HG03159 (cell line): Measurements from ENCODE around the gene ZNF804A.

Experiments
- ATAC-seq: cut with Tn5 transposase; IDR thresholded peaks from one replicate; pipeline ENCODE4 v1.9.1; 2021; ENCODE audit warnings: mild to moderate bottlenecking, moderate library complexity; ENCODE audit not compliant: unreplicated experiment

The ZNF804A gene

DNA sequence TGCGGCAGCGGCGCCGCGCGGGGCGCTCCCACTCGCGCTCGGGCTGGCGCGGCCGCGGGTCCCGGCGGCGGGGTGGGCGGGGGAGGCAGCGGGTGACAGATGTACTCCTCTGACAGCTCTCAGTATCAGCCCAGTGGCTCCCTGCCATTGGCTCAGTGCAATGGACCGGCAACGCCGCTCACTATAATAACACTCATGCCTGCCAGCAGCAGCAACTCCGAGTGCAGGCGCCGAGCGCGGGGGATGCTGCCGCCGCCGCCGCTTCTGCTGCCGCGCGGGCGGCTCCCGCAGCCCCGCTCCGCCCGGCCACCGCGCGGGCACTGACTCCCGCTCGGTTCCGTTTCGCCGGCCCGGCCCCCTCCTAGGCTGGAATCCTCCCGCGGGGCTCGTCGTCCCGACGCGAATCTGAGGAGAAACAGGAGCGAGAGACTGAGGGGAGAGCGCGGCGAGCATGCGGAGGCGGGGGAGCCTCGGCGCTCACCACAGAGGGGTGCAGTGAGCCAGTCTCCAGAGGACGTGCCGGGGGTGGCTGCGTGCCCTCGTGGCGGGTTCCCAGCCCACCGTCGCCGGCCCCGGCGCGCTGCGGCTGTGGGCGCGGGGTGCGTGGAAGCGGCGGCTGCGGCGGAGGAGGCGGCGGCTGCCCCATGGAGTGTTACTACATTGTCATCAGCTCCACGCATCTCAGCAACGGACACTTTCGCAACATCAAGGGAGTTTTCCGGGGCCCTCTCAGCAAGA, at the start of gene ZNF804A:
ZNF804A (plus strand) TSS at position 214 of the 738 bp plus-strand sequence; CDS start at position 645, 431 bp downstream.
- peak; percentile 85 for ATAC-seq

DNA sequence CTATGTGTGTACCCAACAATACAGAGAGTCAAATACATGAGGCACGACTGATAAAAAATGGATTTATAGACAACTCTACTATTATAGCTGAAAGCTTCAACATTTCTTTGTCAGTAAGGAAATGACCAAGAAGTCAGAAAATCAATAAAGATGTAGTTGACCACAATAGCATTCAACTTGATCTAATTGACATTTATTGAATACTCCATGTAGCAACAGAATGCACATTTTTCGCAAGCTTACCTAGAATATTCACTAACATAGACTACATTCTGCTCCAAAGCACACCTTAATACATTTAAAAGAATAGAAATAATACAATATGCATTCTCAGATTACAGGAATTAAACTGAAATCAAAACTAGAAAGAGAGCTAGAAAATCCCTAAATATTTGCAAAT, 49.2 kb upstream of the ZNF804A start:
- no peak for ATAC-seq

DNA sequence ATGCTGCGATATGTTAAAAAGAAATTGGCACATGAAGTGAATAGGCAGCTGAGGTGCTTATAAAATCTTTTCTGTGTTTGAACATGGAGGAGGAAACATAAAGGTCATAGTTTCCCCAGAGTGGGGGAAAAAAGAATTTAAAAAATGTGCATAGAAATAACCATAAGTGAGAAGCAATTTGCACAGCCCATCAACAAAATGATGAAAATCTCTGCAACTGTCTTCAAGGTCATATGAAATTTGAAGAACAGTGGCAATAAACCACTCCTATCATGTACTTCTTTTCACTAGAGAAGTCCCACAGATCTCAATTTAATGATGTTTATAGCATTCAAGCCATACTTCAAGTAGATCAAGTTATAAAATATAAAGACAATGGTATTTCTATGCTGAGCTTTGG, 46.7 kb upstream of the ZNF804A start:
- ATAC-seq: no peak

DNA sequence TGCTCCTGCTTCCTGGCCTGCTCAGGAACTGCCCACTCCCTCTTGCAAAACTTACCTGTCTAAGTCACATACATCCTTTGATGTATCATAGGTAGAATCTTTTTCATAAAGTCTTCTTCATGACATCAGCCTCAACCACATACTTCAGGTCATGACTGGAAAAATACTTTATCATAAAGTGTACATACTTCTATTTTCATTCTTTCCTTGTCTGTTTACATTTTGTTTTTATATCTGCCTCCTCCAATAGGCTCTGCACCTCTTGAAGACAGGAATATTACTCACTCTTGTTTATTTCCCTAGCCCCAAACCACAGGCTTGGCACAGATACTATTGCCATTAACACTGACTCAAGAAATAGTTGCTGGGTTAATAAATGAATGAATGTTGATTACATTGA, 43.6 kb upstream of the ZNF804A start:
- ATAC-seq: no peak

DNA sequence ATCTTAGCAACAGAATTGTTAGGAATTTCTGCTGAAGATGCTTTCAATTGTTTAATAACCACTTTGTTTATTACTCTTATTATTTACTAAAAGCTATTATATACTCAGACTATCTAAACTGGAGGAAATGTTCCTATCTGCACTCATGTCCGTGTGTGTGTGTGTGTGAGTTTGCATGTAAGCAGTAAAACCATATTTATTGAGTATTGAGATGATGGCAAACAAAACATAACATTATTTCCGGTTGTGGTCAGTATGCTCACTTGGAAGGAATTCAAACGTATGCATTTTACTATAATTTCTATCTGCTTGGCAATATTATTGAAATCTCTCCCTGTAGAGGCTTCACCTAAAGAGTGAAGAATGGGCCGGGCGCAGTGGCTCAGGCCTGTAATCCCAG, 43.0 kb upstream of the ZNF804A start:
- no peak for ATAC-seq

DNA sequence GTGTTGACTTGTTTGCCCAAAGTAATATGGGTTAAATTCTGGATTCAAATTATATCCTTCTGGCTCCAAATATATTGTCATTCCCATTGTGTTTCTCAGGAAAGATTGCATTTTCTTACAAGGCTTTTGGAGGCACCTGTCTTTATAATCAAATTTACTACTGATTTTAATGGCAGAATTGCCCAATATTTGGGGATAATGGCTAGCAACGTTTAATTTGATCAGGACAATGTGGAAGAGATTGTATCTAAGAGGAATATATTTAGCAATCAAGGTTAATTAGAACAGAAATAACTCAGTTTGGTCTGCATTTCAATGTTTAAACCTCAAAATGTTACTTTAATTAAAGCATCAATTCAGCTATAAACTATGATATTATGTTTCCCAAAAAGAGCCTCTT, 41.7 kb upstream of the ZNF804A start:
- no peak for ATAC-seq

DNA sequence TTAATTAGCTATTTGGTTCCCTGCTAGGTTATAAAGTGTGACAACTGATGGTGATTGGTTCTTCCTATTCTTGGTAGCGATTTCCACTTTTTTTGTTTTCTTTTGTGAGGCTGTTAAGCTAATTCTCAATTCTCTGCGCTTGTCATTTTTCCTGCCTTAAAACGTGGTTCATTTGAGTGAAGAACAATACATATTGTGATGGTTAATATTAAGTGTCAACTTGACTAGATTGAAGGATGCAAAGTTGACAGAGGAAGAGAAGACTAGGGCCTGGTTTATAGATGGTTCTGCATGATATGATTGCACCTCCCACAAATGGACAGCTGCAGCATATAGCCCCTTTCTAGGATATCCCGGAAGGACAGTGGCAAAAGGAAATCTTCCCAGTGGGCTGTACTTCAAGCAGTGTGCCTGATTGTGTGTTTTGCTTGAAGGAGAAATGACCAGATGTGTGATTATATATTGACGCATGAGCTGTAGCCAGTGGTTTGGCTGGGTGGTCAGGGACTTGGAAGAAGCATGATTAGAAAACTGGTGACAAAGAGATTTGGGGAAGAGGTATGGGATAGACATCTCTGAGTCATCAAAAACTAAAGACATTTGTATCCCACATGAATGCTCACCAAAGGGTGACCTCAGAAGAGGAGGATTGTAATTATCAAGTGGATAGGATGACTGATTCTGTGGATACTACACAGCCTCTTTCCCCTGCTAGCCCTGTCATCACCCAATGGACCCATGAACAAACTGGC, 39.4 kb upstream of the ZNF804A start:
- ATAC-seq: no peak

DNA sequence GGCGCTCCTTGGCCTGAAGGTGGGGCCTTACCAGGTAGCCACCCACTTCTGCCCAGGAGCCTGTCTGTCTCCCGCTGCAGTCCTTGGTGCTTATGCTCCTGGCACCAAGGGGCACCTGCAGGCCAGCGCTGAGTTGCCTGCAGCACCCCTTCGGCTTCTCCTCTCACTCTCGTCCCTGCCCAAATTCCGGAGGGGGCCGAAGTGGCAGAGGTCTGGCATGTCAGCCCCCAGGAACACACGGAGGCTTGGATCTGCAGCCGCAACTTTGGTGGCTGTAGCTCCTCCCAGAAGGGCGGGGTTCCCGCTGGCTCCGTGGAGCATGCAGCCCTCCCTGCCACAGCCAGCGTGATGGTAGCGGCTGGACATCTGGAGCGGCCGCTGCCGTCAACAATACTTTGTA, 37.7 kb upstream of the ZNF804A start:
- ATAC-seq: no peak

DNA sequence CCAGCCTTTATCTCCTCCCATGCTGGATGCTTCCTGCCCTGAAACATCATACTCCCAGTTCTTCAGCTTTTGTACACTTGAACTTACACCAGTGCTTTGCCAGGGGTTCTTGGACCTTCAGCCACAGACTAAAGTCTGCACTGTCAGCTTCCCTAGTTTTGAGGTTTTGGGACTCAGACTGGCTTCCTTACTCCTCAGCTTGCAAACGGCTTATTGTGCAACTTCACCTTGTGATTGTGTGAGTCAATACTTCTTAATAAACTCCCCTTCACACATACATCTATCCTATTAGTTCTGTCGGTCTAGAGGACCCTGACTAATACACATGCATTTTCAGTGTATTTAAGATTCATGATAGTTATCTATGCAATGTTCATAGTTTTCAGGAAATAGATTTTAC, 35.8 kb upstream of the ZNF804A start:
- no peak for ATAC-seq

DNA sequence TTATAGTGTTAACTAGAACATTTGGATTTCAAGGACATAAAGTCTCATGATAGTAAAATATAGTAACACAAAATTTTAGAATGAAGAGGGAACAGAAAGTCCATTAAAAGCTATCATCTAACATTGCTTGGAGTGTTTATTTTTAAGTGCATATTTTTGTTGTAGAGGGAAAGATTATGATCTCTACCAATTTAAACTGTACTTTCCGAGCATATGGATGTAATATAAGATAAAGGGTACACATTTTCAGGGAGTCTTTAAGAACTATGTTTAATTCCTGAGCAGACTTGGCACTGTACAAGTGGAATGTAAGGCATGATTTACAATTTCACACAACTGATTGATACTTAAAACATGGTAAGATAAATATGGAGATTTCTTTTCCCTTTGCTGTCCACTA, 34.2 kb upstream of the ZNF804A start:
- no peak for ATAC-seq

DNA sequence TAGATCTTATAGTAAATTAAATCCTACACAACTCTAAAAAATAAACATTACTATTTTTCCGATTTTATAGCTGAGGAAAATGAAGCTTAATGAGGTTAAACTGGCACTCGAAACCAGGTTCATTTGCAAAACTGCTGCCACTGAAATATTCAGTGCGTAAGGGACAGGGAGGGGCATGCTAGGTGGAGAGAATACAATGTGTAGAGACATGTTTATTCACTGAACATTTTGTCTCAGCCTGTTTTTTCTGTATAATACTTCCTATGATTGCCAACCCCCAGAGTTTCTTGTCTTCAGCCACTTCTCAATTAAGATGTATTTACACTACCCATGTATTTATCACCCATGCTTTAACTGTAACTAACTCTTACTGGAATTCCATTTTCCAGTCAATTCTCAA, 31.6 kb upstream of the ZNF804A start:
- ATAC-seq: no peak

DNA sequence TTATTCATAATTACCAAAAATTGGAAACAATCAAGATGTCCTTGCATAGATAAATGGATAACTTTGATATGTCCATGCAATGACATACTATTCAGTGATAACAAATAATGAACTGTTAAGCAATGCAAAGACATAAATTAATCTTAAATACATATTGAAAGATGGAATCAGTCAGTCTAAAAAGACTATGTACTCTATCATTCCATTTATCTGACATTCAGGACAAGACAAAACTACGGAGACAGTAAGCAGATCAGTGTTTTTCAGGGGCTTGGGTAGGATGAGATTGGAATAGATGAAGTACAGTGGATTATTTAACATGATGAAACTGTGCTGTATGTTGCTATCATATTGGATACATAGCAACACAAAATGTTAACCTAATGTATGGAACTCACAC, 21.3 kb upstream of the ZNF804A start:
- no peak for ATAC-seq

DNA sequence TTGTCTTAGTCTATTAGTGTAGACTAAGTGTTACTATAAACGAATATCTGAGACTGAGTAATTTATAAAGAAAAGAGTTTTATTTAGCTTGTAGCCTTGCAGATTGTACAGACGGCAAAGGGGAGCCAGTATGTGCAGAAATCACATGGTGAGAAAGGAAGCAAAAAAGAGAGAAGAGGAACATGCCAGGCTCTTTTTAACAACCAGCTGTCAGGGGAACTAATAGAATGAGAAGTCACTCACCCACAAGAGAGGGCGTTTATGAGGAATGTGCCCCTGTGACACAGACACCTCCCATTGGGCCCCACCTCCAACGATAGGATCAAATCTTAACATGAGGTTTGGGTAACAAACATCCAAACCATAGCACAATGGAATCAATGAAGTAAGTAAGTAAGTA, 20.6 kb upstream of the ZNF804A start:
- no peak for ATAC-seq

DNA sequence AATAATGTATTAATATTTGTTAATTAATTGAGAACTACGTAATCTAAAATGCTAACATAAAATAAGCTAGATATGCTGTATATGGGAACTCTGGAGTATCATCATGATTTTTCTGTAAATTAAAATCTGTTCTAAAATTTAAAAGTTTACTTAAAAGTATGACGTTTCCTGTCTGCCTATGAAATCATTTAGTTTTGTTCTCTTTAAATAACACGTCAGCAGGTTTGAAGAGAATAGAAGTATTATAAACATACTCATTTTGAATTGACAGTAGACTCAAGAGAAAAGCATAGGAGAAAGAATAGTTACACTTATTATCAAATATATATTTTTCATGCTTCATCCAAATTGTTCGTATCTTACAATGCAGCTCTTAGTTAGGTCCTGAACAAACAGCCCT, 19.1 kb upstream of the ZNF804A start:
- no peak for ATAC-seq

DNA sequence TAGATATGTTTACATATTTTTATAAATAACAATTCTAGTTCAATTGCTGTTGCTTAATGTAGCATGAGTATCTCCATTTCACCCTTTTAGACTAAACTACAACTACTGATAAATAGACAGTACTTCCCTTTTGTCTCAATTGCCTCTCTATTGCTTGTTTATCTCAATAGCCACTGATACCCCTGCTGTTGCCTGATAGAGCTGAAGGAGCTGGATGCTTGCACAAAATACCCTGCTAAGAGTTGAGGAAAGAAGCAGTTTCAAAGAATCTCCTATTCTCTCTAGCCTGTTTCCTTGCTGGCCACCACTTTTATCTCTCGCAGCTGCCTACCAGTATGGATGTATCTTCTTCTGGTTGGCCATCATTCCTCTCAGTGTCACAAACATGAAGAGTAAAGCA, 16.9 kb upstream of the ZNF804A start:
- ATAC-seq: no peak

DNA sequence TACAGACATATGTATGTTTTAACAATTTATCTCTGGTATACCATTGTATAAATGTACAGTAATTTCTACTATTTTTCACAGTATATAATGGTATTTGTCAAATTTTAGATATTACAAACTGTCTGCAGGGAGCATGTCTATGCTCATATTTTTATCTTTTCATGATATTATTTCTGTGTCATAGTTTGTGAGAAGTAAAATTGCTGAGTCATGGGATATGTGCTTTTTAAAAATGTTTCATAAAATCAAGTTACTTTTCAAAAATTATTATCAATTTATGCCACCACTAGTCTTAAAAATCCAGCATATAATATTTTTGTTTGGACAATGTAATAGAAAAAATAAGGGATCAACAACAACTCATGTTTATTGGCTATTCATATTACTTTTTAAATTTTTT, 9.1 kb upstream of the ZNF804A start:
- no peak for ATAC-seq

DNA sequence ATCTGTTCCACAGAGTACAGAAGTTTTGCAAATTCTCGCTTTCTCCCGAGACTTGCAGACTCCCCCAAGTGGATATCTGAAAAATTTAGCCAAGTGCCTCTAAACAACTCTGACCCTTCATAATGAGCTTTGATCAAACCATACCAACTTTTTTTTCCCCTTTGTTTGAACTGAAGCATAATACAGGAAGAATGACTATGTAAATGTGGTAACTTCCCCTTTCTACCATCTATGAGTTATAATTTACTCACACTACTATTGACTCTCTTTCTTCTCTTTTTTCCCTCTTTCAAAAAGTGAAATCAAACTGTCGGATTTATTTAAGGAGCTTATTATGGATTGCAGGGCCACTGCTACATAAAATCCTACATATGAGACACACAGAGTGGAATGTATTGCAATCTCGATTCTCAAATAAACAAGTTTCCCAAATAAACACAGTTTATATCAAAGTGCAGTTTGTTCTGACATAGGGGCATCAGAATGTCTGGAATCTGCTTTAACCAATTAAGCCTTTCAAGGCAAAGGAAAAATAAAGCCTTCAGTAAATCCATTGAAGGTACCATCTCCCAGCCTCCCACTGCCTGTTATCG, 1.4 kb upstream of the ZNF804A start:
- ATAC-seq: peak; percentile 30

DNA sequence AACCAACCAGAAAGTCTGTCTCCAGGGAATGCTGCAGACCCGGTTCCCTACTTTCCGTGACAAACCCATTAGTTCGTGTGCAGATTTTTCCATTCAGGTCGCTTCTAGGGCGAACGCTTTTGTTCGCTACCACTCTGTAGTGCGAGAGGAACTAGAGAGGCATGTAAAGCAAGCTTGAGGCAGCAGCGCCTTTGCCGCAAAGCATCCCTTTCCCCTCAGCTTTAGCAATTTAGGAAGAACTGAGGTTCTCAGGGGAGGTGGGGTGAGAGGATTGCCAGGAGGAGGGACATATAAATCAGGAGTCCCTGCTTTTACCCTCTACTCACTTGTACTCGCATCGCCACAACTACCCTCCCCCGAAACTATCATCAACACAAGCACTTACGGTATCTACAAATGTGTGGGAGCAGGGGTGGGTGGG, 748 bp upstream of the ZNF804A start:
- ATAC-seq: peak; percentile 28

DNA sequence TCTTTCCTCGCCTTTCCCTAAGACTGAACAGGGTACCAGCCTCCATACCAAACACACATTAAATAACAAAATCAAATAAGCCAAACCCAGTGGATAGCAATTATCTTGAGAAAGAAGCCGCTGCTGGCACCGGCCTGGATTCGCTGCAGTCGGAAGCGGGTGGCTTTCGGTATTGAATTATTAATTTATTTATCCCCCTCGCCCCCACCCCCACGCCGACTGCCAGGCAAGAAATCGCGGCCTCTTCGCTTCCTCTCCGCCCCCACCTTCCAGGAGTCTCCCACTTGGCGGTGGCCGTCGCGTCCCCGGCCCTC, 370 bp upstream of the ZNF804A start:
- ATAC-seq: peak; percentile 22

DNA sequence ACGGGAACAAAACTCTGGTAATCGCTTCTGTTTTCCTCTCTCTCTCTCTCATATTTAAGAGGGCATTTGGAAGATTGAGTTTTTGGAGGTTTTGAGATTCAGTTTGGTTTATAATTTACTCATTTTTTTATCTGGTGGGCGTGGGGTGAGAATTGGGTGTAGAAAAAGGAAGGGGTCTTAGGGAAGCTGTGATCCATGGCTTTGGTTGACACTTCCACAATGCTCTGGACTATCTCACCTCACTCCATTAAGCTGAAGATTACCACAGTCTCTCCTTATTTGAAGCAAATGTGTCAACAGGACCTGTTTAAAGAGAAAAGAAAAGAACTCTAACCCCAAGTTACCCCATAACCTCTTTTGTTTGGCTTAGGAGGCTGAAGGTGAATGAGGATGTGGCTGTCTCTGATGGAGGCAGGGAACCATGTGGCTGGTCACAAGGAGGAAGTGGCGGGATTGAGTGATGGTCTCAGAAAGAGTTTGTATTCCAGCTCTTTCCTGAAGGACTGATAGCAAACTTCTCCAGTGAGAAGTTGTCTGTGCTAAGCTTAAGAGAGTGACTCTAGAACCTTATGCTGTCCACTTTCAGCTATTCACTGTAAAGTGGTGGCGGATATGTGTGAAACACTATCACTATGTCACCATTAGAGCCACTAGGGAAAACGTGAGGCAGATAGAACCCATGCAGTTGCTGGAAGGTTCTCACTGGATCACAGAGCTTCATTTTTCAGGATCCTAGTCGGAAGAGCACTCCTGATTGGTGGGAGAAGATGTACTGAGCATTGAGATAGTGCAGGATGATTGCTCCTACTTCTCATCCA, 934 bp downstream of the ZNF804A start:
- ATAC-seq: no peak

DNA sequence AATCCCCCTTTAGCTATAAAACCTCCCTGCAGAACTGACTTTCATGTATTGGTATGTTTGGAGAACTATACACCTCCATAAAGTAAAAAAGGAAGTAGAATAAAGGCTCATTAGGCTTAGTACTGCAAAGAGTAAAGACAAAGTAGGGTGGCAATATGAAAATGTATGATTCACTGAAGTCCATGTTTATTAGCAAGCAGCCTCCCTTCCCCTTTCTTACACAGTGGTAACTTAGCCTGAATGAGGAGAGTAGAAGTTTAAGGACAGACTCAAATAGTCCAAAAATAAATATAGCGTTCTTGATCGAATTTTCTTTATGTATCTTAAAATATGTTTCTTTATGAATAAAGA, 1.5 kb downstream of the ZNF804A start:
- no peak for ATAC-seq

DNA sequence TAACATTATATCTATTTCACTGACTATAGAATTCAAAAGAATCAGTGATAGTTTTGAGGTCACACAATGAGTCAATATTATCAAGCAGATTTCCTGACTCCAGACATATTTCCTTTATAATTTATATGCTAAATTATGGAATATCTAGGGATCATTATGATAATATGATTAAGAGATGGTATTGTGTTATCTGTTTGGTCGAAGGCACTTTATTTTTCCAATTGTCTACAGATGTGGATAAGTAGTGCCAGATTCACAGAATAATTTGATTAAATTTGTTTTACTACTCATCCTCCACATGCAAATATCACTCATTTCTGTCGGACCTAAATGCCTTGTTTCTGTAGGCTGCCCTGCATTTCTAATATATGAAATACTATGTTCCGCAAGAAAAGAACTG, 4.4 kb downstream of the ZNF804A start:
- ATAC-seq: no peak
